GM10248 (cell line): ENCODE measurements around the gene GAB4.
"Not testable (repeated sequence)": the region's sequence is repeated elsewhere in the genome, so short reads cannot be mapped to it uniquely, and the experiment has no call there.

Source experiments
- CTCF ChIA-PET: fragments of 300-600 bp; sonication (Branson Sonifier 250); formaldehyde crosslinking; extraction: SDS; loops from one replicate; lab custom pipeline; 2021; ENCODE audit warnings: antibody characterized with exemption; lab: Yijun Ruan, JAX
- POLR2A ChIA-PET: fragments of 350-650 bp; sonication (Branson Sonifier 250); formaldehyde crosslinking; extraction: SDS; loops from one replicate; lab custom pipeline; 2020; ENCODE audit warnings: antibody characterized with exemption; lab: Yijun Ruan, JAX
- DNase-seq: peaks from one replicate; pipeline ENCODE4 v3.0.0; 2012; ENCODE audit errors: extremely low spot score
- CTCF ChIP-seq: IDR thresholded peaks from 2 replicates; pipeline ENCODE4 v1.5.1; 2012; ENCODE audit warnings: mild to moderate bottlenecking, low read depth; ENCODE audit errors: extremely low read depth, missing control alignments, control extremely low read depth

Gene GAB4

GRCh38 chr22:17043521-17043920, 35.5 kb upstream of the GAB4 start:
- CTCF ChIA-PET: interaction anchor here (1.5 to 4.2 kb wide), 2 partner anchors 10 to 15 kb away, joined by 4 to 19 read pairs; no protein-coding TSS in a partner anchor
- no peak for DNase-seq

GRCh38 chr22:17036842-17037711, 29.1 kb upstream of the GAB4 start:
- POLR2A ChIA-PET, DNase-seq: not testable (repeated sequence)
- CTCF ChIA-PET: interaction anchor here (1.8 kb wide), 1 partner anchor 135 kb away, joined by 8 read pairs; no protein-coding TSS in a partner anchor

More at GRCh38 chr22:17043521-17043920, 35.5 kb upstream of the GAB4 start:
- no peak for TF ChIP-seq CTCF
- POLR2A ChIA-PET: no interaction called here

GRCh38 chr22:17035976-17036841, 28.2 kb upstream of the GAB4 start:
- DNase-seq, POLR2A ChIA-PET: not testable (repeated sequence)
- CTCF ChIA-PET: interaction anchor here (1.8 kb wide), 1 partner anchor 136 kb away, joined by 8 read pairs; no protein-coding TSS in a partner anchor

- TF ChIP-seq CTCF: no peak
- POLR2A ChIA-PET: no interaction called here
- CTCF ChIA-PET: interaction anchor here (1.8 kb wide), 1 partner anchor 137 kb away, joined by 8 read pairs; no protein-coding TSS in a partner anchor
- no peak for DNase-seq
Measured at GRCh38 chr22:17035246-17035645, 27.2 kb upstream of the GAB4 start.

- POLR2A ChIA-PET, DNase-seq, CTCF ChIA-PET: not testable (repeated sequence)
Measured at GRCh38 chr22:17034532-17034931, 26.5 kb upstream of the GAB4 start.

GRCh38 chr22:17032277-17032676, 24.3 kb upstream of the GAB4 start:
- DNase-seq, CTCF ChIA-PET, POLR2A ChIA-PET: not testable (repeated sequence)

- DNase-seq, CTCF ChIA-PET, POLR2A ChIA-PET: not testable (repeated sequence)
Measured at GRCh38 chr22:17024380-17024779, 16.4 kb upstream of the GAB4 start.

- peak; percentile 2 for DNase-seq
- POLR2A ChIA-PET, CTCF ChIA-PET: not testable (repeated sequence)
Measured at GRCh38 chr22:17015552-17015951, 7.5 kb upstream of the GAB4 start.

GRCh38 chr22:17014101-17014440, 6.0 kb upstream of the GAB4 start:
- DNase-seq: peak; percentile 1
- POLR2A ChIA-PET, CTCF ChIA-PET: not testable (repeated sequence)

GRCh38 chr22:17013396-17014100, 5.5 kb upstream of the GAB4 start:
- ChIA-PET POLR2A (no interaction called here), CTCF (no interaction called here)
- no peak for TF ChIP-seq CTCF
- peak; percentile 2 for DNase-seq
